HUDEP-2 (cell line): Measurements from ENCODE around the gene RUBCN.
"Not testable (repeated sequence)": the region's sequence is repeated elsewhere in the genome, so short reads cannot be mapped to it uniquely, and the experiment has no call there.

Experiments
- DNase-seq, 76 experiments: peaks; one replicate each; lab custom pipeline; 2025; ENCODE audit not compliant: unreplicated experiment in 76 of 76; lab: John Stamatoyannopoulos, UW

The RUBCN gene

GRCh38 chr3:197626404-197627157 lies 110.1 kb downstream of the RUBCN start:
- not testable (repeated sequence) for DNase-seq

- DNase-seq, result not testable (repeated sequence)
Measured at GRCh38 chr3:197621478-197621877, 115.2 kb downstream of the RUBCN start.
